K562 (cell line): ENCODE data around the gene SUDS3. TPM values are rescaled to one million over a fixed set of nuclear protein-coding genes. Genes with fewer than 3 reads are reported as not detected.

Experiments
- ARHGAP35 ChIP-seq: fragments of 450-650 bp; IDR thresholded peaks from 2 replicates; pipeline ENCODE4 v1.6.1; 2018; ENCODE audit not compliant: partially characterized antibody
- BDP1 ChIP-seq: IDR thresholded peaks from 3 replicates; pipeline ENCODE4 v1.6.1; 2011; ENCODE audit not compliant: insufficient read length, insufficient read depth
- CTBP1 ChIP-seq: fragments of 450-650 bp; IDR thresholded peaks from 2 replicates; pipeline ENCODE4 v1.6.1; 2016; ENCODE audit warnings: borderline replicate concordance
- FOS ChIP-seq: IDR thresholded peaks from 3 replicates; pipeline ENCODE4 v1.6.1; 2011; ENCODE audit not compliant: insufficient read length; ENCODE audit errors: extremely low read depth
- FOXA1 ChIP-seq: fragments of 450-650 bp; IDR thresholded peaks from 2 replicates; pipeline ENCODE4 v1.6.1; 2016; ENCODE audit warnings: mild to moderate bottlenecking, borderline replicate concordance
- HNRNPUL1 ChIP-seq: fragments of 200-400 bp; formaldehyde crosslinking; IDR thresholded peaks from 2 replicates; pipeline ENCODE4 v1.6.1; 2017; ENCODE audit warnings: low read length
- MIER1 ChIP-seq: fragments of 450-650 bp; IDR thresholded peaks from 2 replicates; pipeline ENCODE4 v1.6.1; 2016; ENCODE audit warnings: antibody characterized with exemption, mild to moderate bottlenecking, low read depth
- NBN ChIP-seq: fragments of 450-650 bp; IDR thresholded peaks from 2 replicates; pipeline ENCODE4 v1.6.1; 2016; ENCODE audit warnings: low read depth, mild to moderate bottlenecking
- NCOA4 ChIP-seq: fragments of 450-650 bp; IDR thresholded peaks from 2 replicates; pipeline ENCODE4 v1.6.1; 2018; ENCODE audit warnings: mild to moderate bottlenecking; ENCODE audit not compliant: partially characterized antibody
- NR0B1 ChIP-seq: fragments of 450-650 bp; IDR thresholded peaks from one replicate; pipeline ENCODE4 v1.6.1; 2018; ENCODE audit warnings: mild to moderate bottlenecking, moderate library complexity; ENCODE audit not compliant: partially characterized antibody
- PHTF2 ChIP-seq: fragments of 250-450 bp; sonication (Bioruptor Pico); IDR thresholded peaks from 2 replicates; pipeline ENCODE4 v1.5.0; 2021; ENCODE audit warnings: mild to moderate bottlenecking
- PTTG1 ChIP-seq: fragments of 450-650 bp; IDR thresholded peaks from 2 replicates; pipeline ENCODE4 v1.6.1; 2016; ENCODE audit warnings: low read depth, mild to moderate bottlenecking, missing genetic modification characterization, missing compliant biosample characterization
- PURB ChIP-seq: sonication (generic); formaldehyde crosslinking; IDR thresholded peaks from 2 replicates; pipeline ENCODE4 v1.9.0; 2021; ENCODE audit warnings: low read depth, mild to moderate bottlenecking, missing genetic modification reagents
- TAF9B ChIP-seq: fragments of 450-650 bp; IDR thresholded peaks from 2 replicates; pipeline ENCODE4 v1.6.1; 2018; ENCODE audit warnings: mild to moderate bottlenecking; ENCODE audit not compliant: partially characterized antibody
- TSHZ1 ChIP-seq: fragments of 250-450 bp; sonication (Bioruptor Pico); IDR thresholded peaks from 2 replicates; pipeline ENCODE4 v1.4.0; 2020; ENCODE audit warnings: mild to moderate bottlenecking, moderate library complexity
- ZBTB11 ChIP-seq, 3 experiments: fragments of 200-800 bp in 1 of 3; fragments of 250-450 bp in 1 of 3; fragments of 450-650 bp in 1 of 3; sonication (Bioruptor Pico) in 1 of 3; sonication (Bioruptor generic) in 1 of 3; formaldehyde crosslinking in 1 of 3; IDR thresholded peaks; 2 replicates each; pipeline versions ENCODE4 v1.6.1 to v1.8.0; 2016 to 2022; ENCODE audit warnings: mild to moderate bottlenecking in 2 of 3, missing genetic modification characterization in 2 of 3, missing compliant biosample characterization in 1 of 3, moderate library complexity in 1 of 3
- ZBTB12 ChIP-seq: fragments of 250-450 bp; sonication (Bioruptor Pico); IDR thresholded peaks from 2 replicates; pipeline ENCODE4 v1.4.0; 2020
- ZNF133 ChIP-seq: fragments of 250-450 bp; sonication (Bioruptor Pico); IDR thresholded peaks from 2 replicates; pipeline ENCODE4 v1.4.0; 2020; ENCODE audit warnings: mild to moderate bottlenecking
- ZNF551 ChIP-seq: fragments of 250-450 bp; sonication (Bioruptor Pico); IDR thresholded peaks from 2 replicates; pipeline ENCODE4 v1.5.0; 2021; ENCODE audit warnings: mild to moderate bottlenecking, moderate library complexity
- polyA plus RNA-seq, 8 experiments: library from polyadenylated mRNA; depleted of rRNA in 4 of 8; stranded (reverse) in 5 of 8; unstranded in 3 of 8; fragments of >200 nt; fragmentation: Nextera tagmentation in 2 of 8; fragmentation: Illumina TruSeq in 1 of 8; extraction: Ambion mirVana in 2 of 8; extraction: Trizol in 1 of 8; gene quantifications; 2 replicates each; pipeline versions ENCODE4 v1.2.1 to v1.2.3, GENCODE V29; 2011 to 2014; ENCODE audit warnings: inconsistent platforms in 1 of 8, missing spikeins in 1 of 8
- total RNA-seq, 7 experiments: library from RNA; depleted of rRNA in 6 of 7; stranded (reverse); fragments of >200 nt in 6 of 7; fragmentation: Illumina TruSeq in 2 of 7; extraction: Trizol in 2 of 7; gene quantifications; 2 replicates each; pipeline versions ENCODE4 v1.2.1 to v1.2.3, GENCODE V29; 2011 to 2021; ENCODE audit warnings: low replicate concordance in 1 of 7

Gene SUDS3
- total and polyA plus RNA-seq, 9 of the 15 experiments (the other 6 are each of a cell fraction or from before 2014, with no cell fraction given), result 6.6 to 30.5 (median 23.3) TPM

GRCh38 chr12:118357257-118358007 is 18.9 kb upstream of the SUDS3 start (continued):
- TF ChIP-seq ZBTB11 (CRISPR knock-in tag; IDR thresholded peaks at IDR 0.05), result no peak
- no peak for TF ChIP-seq MIER1
- TF ChIP-seq NR0B1, result no peak
- TF ChIP-seq ZBTB12 (CRISPR knock-in tag), result no peak
- no peak for TF ChIP-seq TSHZ1 (CRISPR knock-in tag)
- no peak for TF ChIP-seq ZNF551 (CRISPR knock-in tag)
- no peak for TF ChIP-seq ARHGAP35
- no peak for TF ChIP-seq PURB (CRISPR knock-in tag)
- no peak for TF ChIP-seq PHTF2 (CRISPR knock-in tag)
- TF ChIP-seq NCOA4, result no peak
- TF ChIP-seq PTTG1 (tag), result no peak
- TF ChIP-seq FOXA1, result no peak
- no peak for TF ChIP-seq FOS
- no peak for TF ChIP-seq HNRNPUL1
- TF ChIP-seq ZNF133 (CRISPR knock-in tag), result no peak
- TF ChIP-seq TAF9B, result peak; percentile 41
- peak; percentile 73; the same call in 1 of the 2 replicates for TF ChIP-seq NBN
- no peak; the same call in 1 of the 2 replicates for TF ChIP-seq CTBP1
- TF ChIP-seq BDP1, result no peak
